HepG2 (cell line): ENCODE results near the gene SAAL1. TPM values are rescaled to one million over a fixed set of nuclear protein-coding genes. Genes with fewer than 3 reads are reported as not detected.

Experiments
- ATAC-seq: fragments of 200-7000 bp; cut with Tn5 transposase; 3 replicates; pipeline ENCODE4 v1.9.1; 2020; ENCODE audit warnings: mild to moderate bottlenecking, moderate library complexity
- BruUV-seq: library from RNA; stranded (reverse); fragments of 400-500 nt; replicated peaks from 2 replicates; lab custom pipeline; 2021; lab: Mats Ljungman, UMichigan
- CTCF ChIA-PET: fragments of 300-600 bp; formaldehyde crosslinking; extraction: SDS; loops from one replicate; lab custom pipeline; 2021; ENCODE audit warnings: low total read pairs, inconsistent platforms, low intra/inter-chr PET ratio; lab: Yijun Ruan, JAX
- POLR2A ChIA-PET: fragments of 350-600 bp; sonication (Branson Sonifier 250); formaldehyde crosslinking; loops from one replicate; lab custom pipeline; 2020; ENCODE audit warnings: antibody characterized with exemption, inconsistent platforms; lab: Yijun Ruan, JAX
- DNase-seq: peaks from one replicate; pipeline ENCODE4 v3.0.0-alpha.2; 2015; ENCODE audit warnings: low spot score
- FAIRE-seq: peaks from 3 replicates; lab custom pipeline; 2011; peaks lifted over from hg19 to GRCh38; lab: Jason Lieb, UNC
- H2AFZ ChIP-seq: one replicate; pipeline ENCODE4 v1.6.1; 2011; ENCODE audit warnings: low read length, inconsistent platforms
- H3K27ac ChIP-seq: fragments of 300-600 bp; 3 replicates; pipeline ENCODE4 v1.8.0; 2011; ENCODE audit warnings: mixed run types, mild to moderate bottlenecking, mixed read lengths, low read length, inconsistent platforms; ENCODE audit not compliant: insufficient read depth; ENCODE audit errors: extremely low read length
- H3K27me3 ChIP-seq, 2 experiments: fragments of 200-600 bp in 1 of 2; 2 replicates in 1 of 2; 3 replicates in 1 of 2; pipeline versions ENCODE4 v1.6.0 to v1.8.0; 2011; ENCODE audit warnings: low read length in 2 of 2, mild to moderate bottlenecking in 2 of 2, moderate library complexity in 2 of 2, inconsistent platforms in 1 of 2; ENCODE audit not compliant: insufficient read depth in 2 of 2, control insufficient read depth in 1 of 2
- H3K36me3 ChIP-seq, 2 experiments: fragments of 200-600 bp in 1 of 2; replicated peaks in 1 of 2; 2 replicates in 1 of 2; 3 replicates in 1 of 2; pipeline versions ENCODE4 v1.5.1 to v1.8.0; 2011; ENCODE audit warnings: low read length in 2 of 2, inconsistent platforms in 1 of 2; ENCODE audit not compliant: insufficient read depth in 2 of 2, control insufficient read depth in 1 of 2
- H3K4me1 ChIP-seq: 2 replicates; pipeline ENCODE4 v1.5.1; 2012; ENCODE audit warnings: low read length, inconsistent platforms; ENCODE audit not compliant: insufficient read depth
- H3K4me2 ChIP-seq: 2 replicates; pipeline ENCODE4 v1.6.0; 2011; ENCODE audit warnings: low read depth, low read length, inconsistent platforms
- H3K4me3 ChIP-seq, 3 experiments: fragments of 200-600 bp in 1 of 3; sonication (generic), shearing (Covaris generic) in 1 of 3; replicated peaks in 1 of 3; 2 replicates each; pipeline ENCODE4 v1.5.1; 2011 to 2016; ENCODE audit warnings: low read length in 3 of 3, inconsistent platforms in 2 of 3, low read depth in 2 of 3, mild to moderate bottlenecking in 2 of 3, control low read depth in 1 of 3, mixed read lengths in 1 of 3; ENCODE audit not compliant: insufficient read depth in 1 of 3
- H3K79me2 ChIP-seq: one replicate; pipeline ENCODE4 v1.6.1; 2011; ENCODE audit warnings: low read length, inconsistent platforms; ENCODE audit not compliant: insufficient read depth
- H3K9ac ChIP-seq: 2 replicates; pipeline ENCODE4 v1.6.0; 2011; ENCODE audit warnings: mild to moderate bottlenecking, low read depth, low read length, inconsistent platforms; ENCODE audit not compliant: insufficient read depth
- H3K9me3 ChIP-seq: 2 replicates; pipeline ENCODE4 v1.5.1; 2012; ENCODE audit warnings: mild to moderate bottlenecking, low read length
- H4K20me1 ChIP-seq: 2 replicates; pipeline ENCODE4 v1.6.0; 2011; ENCODE audit warnings: inconsistent platforms, mild to moderate bottlenecking, low read length, moderate library complexity; ENCODE audit not compliant: insufficient read depth
- MAFF ChIP-seq: IDR thresholded peaks from 2 replicates; pipeline ENCODE4 v1.6.1; 2011; ENCODE audit warnings: low read depth, low read length, improper control_type of control experiment
- MAFK ChIP-seq, 2 experiments: IDR thresholded peaks in 1 of 2; conservative IDR thresholded peaks in 1 of 2; 2 replicates each; pipeline ENCODE4 v1.6.1; 2011; ENCODE audit warnings: improper control_type of control experiment in 2 of 2, low read length in 2 of 2
- MYPOP ChIP-seq: sonication (generic); formaldehyde crosslinking; IDR thresholded peaks from 2 replicates; pipeline ENCODE4 v1.8.1; 2023; ENCODE audit warnings: mild to moderate bottlenecking, moderate library complexity, missing genetic modification reagents
- MZF1 ChIP-seq: sonication (generic); formaldehyde crosslinking; IDR thresholded peaks from 2 replicates; pipeline ENCODE4 v1.8.1; 2023; ENCODE audit warnings: mild to moderate bottlenecking, missing genetic modification reagents, borderline replicate concordance
- NCOR1 ChIP-seq: fragments of 200-600 bp; sonication (generic); IDR thresholded peaks from 2 replicates; pipeline ENCODE4 v1.7.0; 2017; ENCODE audit warnings: antibody characterized with exemption, low read length, borderline replicate concordance
- NFYC ChIP-seq: IDR thresholded peaks from 2 replicates; pipeline ENCODE4 v1.6.1; 2016; ENCODE audit warnings: missing genetic modification reagents, missing compliant biosample characterization
- PAWR ChIP-seq: sonication (generic); formaldehyde crosslinking; IDR thresholded peaks from 2 replicates; pipeline ENCODE4 v1.4.0; 2020; ENCODE audit warnings: missing genetic modification reagents, mild to moderate bottlenecking, borderline replicate concordance
- SRSF9 ChIP-seq: fragments of 200-400 bp; formaldehyde crosslinking; IDR thresholded peaks from 2 replicates; pipeline ENCODE4 v1.6.1; 2018; ENCODE audit warnings: borderline replicate concordance, mild to moderate bottlenecking, low read depth, low read length; ENCODE audit not compliant: insufficient read depth, poor library complexity, severe bottlenecking
- ZBTB46 ChIP-seq: sonication (generic); formaldehyde crosslinking; IDR thresholded peaks from 2 replicates; pipeline ENCODE4 v1.4.0; 2020; ENCODE audit warnings: mild to moderate bottlenecking, missing genetic modification reagents, borderline replicate concordance
- ZNF205 ChIP-seq: IDR thresholded peaks from 2 replicates; pipeline ENCODE4 v1.6.1; 2018; ENCODE audit warnings: missing biosample characterization, missing genetic modification reagents
- ZNF367 ChIP-seq: sonication (generic); formaldehyde crosslinking; IDR thresholded peaks from 2 replicates; pipeline ENCODE4 v1.4.0; 2020; ENCODE audit warnings: missing genetic modification reagents, borderline replicate concordance
- ZNF7 ChIP-seq: IDR thresholded peaks from 2 replicates; pipeline ENCODE4 v1.6.1; 2016; ENCODE audit warnings: missing biosample characterization, missing genetic modification reagents
- WGBS: methylation state at CpG from one replicate; pipeline ENCODE4 v1.1.6; 2017; ENCODE audit warnings: low lambda C conversion rate; 5-methylcytosine and 5-hydroxymethylcytosine counted together
- in situ Hi-C: cut with HindIII; loops from 2 replicates; pipeline ENCODE4 v1.10.0; 2017; ENCODE audit warnings: low pct_unique_long_range_greater_than_20kb; ENCODE audit not compliant: extremely low pct_ligation_motif_present
- intact Hi-C: fragments of 100-400 bp; cut with micrococcal nuclease; formaldehyde crosslinking; loops from one replicate; pipeline ENCODE4 v1.10.0; 2022; ENCODE audit not compliant: unreplicated experiment
- polyA plus RNA-seq, 8 experiments: library from polyadenylated mRNA; depleted of rRNA in 3 of 8; stranded (reverse) in 7 of 8; unstranded in 1 of 8; fragments of >200 nt; fragmentation: Illumina TruSeq in 4 of 8; extraction: Trizol in 4 of 8; gene quantifications; 2 replicates each; pipeline versions ENCODE4 v1.2.1 to v1.2.3, GENCODE V29; 2011 to 2016; ENCODE audit warnings: low read depth in 4 of 8, missing spikeins in 1 of 8, mixed read lengths in 1 of 8; ENCODE audit not compliant: insufficient read depth in 1 of 8
- total RNA-seq, 5 experiments: library from RNA; depleted of rRNA; stranded (reverse); fragments of >200 nt; fragmentation: Illumina TruSeq; extraction: Trizol; gene quantifications; 2 replicates each; pipeline ENCODE4 v1.2.3, GENCODE V29; 2016; ENCODE audit warnings: low read depth in 1 of 5

Gene SAAL1
- total and polyA plus RNA-seq, 2 of the 13 experiments (the other 11 are each of a cell fraction or from before 2014, with no cell fraction given), result 16.5 to 46.0 TPM

GRCh38 chr11:18064450-18065054, 41.3 kb downstream of the SAAL1 start:
- Histone ChIP-seq H2AFZ (no peak overlapping the region), H3K4me2 (no peak overlapping the region), H3K9me3 (no peaks in the 10 kb centered on the region), H3K4me3 (no peak overlapping the region), H3K36me3 (no peaks in the 10 kb centered on the region), H4K20me1 (no peaks in the 10 kb centered on the region), H3K27ac (no peak overlapping the region), H3K9ac (no peak overlapping the region), H3K79me2 (no peaks in the 10 kb centered on the region), H3K4me1 (0 out of 2 replicates have a peak, but pooled peaks cover 6% of the 10 kb centered on the region), H3K27me3 (no peaks in the 10 kb centered on the region)
- BruUV-seq, result no TSS peak
- ATAC-seq (no peak), DNase-seq (no peak), FAIRE-seq (no peak)
- 96% methylated on average over 7 of the region's 7 CpGs for WGBS
- intact Hi-C loops (no loop called here), in situ Hi-C loops (no loop called here)
- TF ChIP-seq MAFK (conservative IDR thresholded peaks at IDR 0.05 in 1 of 2, IDR thresholded peaks at IDR 0.05 in 1 of 2; ENCODE audit: low read length in 2 of 2) (peak; percentile 38 to 54; a peak in 3 of 4 replicates), MAFF (peak; percentile 51; the same call in 1 of the 2 replicates), NFYC (CRISPR knock-in tag) (no peak)
- ChIA-PET POLR2A (no interaction called here), CTCF (no interaction called here)

GRCh38 chr11:18063862-18064434, 41.9 kb downstream of the SAAL1 start:
- no peak for TF ChIP-seq MZF1 (CRISPR knock-in tag)
- no peak for TF ChIP-seq PAWR (CRISPR knock-in tag)
- TF ChIP-seq SRSF9, result no peak
- no peak for TF ChIP-seq MYPOP (CRISPR knock-in tag)
- no peak for TF ChIP-seq ZNF205 (CRISPR knock-in tag)
- no peak for TF ChIP-seq ZNF7 (CRISPR knock-in tag)
- TF ChIP-seq NCOR1, result no peak
- TF ChIP-seq ZBTB46 (CRISPR knock-in tag), result no peak
- TF ChIP-seq ZNF367, result no peak
- ChIA-PET CTCF (no interaction called here), POLR2A (no interaction called here)
- H3K4me3 ChIP-seq, result no peak overlapping the region
- H3K4me2 ChIP-seq, result no peak overlapping the region
- ATAC-seq, result no peak
- no peak overlapping the region for H2AFZ ChIP-seq
- H3K27ac ChIP-seq, result no peak overlapping the region
- H3K79me2 ChIP-seq, result no peaks in the 10 kb centered on the region
- H3K4me1 ChIP-seq, result 0 out of 2 replicates have a peak, but pooled peaks cover 4% of the 10 kb centered on the region
- no peaks in the 10 kb centered on the region for H3K9me3 ChIP-seq
- no peak for DNase-seq
- WGBS, result 96% methylated on average over 4 of the region's 4 CpGs
- no TSS peak for BruUV-seq
- H4K20me1 ChIP-seq, result no peaks in the 10 kb centered on the region
- no peak for FAIRE-seq
- no peaks in the 10 kb centered on the region for H3K27me3 ChIP-seq
- intact Hi-C loops (no loop called here), in situ Hi-C loops (no loop called here)
- H3K9ac ChIP-seq, result no peak overlapping the region
- no peaks in the 10 kb centered on the region for H3K36me3 ChIP-seq
